Measurements from ENCODE around the gene DRC3. TPM values are rescaled to one million over a fixed set of nuclear protein-coding genes. Genes with fewer than 3 reads are reported as not detected.

The DRC3 gene
- total RNA-seq, 1 donor from 2014 or later = 0.43 TPM

DNA sequence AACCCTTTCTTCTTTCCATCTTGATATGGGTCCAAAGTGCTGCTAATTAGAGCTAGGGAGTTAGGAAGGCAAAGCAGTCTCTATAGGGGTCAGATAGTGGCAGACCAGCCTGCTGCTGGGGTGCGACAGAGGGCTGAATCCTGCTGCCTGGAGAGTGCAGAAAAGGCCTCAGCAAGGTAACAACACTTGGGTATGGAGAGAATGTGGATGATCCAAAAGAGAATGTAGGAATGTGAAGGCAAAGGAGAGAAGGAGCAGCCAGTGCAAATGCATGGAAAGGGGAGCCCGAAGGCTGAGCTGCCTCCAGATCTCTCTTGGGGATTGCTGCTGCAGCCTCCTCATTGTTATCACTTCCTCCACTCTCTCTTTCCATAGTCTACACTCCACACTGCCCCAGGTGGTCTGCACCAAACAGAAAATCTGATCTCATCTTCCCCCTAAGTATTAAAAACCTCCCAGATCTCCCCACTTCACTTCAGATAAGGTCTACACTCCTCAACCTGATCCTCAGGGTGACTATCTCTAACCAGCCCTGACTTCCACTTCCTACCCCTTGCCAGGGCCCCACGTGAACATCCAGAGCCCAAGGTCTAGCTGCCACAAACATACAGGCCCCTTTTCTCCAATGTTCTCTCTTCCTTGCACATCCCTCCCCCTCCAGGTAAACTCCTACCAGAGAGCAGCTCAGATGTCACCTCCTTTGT, 29.2 kb upstream of the DRC3 start:
- Mint-ChIP-seq H3K4me1 (ENCODE audit: low read depth, unreplicated experiment) (peaks cover 50% of the 10 kb centered on the region), H3K9me3 (ENCODE audit: unreplicated experiment) (no peaks in the 10 kb centered on the region), H3K27ac (ENCODE audit: unreplicated experiment) (peak overlapping the region; percentile 1), H3K27me3 (ENCODE audit: low read depth, unreplicated experiment) (no peaks in the 10 kb centered on the region), H3K4me3 (ENCODE audit: unreplicated experiment) (peak overlapping the region; percentile 20), H3K36me3 (ENCODE audit: low read depth, unreplicated experiment) (peaks cover 2% of the 10 kb centered on the region)
- Histone ChIP-seq H3K27ac (ENCODE audit: low read depth, low read length) (peak overlapping the region; percentile 55), H3K9ac (ENCODE audit: low read length) (no peak overlapping the region), H3K27me3 (ENCODE audit: insufficient read depth, low read length) (no peaks in the 10 kb centered on the region), H3K9me3 (ENCODE audit: insufficient read depth, low read depth, low read length) (no peaks in the 10 kb centered on the region), H3K4me2 (ENCODE audit: low read length) (peak overlapping the region; percentile 72), H4K20me1 (ENCODE audit: insufficient read depth, low read length) (peaks cover 4% of the 10 kb centered on the region), H3K4me3 (ENCODE audit: insufficient read depth, low read depth, low read length) (peak overlapping the region; percentile 27), H3K79me2 (ENCODE audit: insufficient read depth, low read length) (peaks cover 62% of the 10 kb centered on the region), H3K4me1 (ENCODE audit: insufficient read depth, low read length) (peaks cover 41% of the 10 kb centered on the region), H2AFZ (ENCODE audit: low read depth, low read length) (no peak overlapping the region), H3K36me3 (ENCODE audit: insufficient read depth, low read length) (no peaks in the 10 kb centered on the region)
- no peak for FAIRE-seq
- TF ChIP-seq, protein P1, sequence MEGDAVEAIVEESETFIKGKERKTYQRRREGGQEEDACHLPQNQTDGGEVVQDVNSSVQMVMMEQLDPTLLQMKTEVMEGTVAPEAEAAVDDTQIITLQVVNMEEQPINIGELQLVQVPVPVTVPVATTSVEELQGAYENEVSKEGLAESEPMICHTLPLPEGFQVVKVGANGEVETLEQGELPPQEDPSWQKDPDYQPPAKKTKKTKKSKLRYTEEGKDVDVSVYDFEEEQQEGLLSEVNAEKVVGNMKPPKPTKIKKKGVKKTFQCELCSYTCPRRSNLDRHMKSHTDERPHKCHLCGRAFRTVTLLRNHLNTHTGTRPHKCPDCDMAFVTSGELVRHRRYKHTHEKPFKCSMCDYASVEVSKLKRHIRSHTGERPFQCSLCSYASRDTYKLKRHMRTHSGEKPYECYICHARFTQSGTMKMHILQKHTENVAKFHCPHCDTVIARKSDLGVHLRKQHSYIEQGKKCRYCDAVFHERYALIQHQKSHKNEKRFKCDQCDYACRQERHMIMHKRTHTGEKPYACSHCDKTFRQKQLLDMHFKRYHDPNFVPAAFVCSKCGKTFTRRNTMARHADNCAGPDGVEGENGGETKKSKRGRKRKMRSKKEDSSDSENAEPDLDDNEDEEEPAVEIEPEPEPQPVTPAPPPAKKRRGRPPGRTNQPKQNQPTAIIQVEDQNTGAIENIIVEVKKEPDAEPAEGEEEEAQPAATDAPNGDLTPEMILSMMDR (IDR thresholded peaks at IDR 0.05; ENCODE audit: insufficient read depth, low read depth, low read length) = no peak
- TF ChIP-seq EZH2 (IDR thresholded peaks at IDR 0.05; ENCODE audit: insufficient read depth, low read length) = no peak
- no peak for DNase-seq (ENCODE audit: low read depth)

DNA sequence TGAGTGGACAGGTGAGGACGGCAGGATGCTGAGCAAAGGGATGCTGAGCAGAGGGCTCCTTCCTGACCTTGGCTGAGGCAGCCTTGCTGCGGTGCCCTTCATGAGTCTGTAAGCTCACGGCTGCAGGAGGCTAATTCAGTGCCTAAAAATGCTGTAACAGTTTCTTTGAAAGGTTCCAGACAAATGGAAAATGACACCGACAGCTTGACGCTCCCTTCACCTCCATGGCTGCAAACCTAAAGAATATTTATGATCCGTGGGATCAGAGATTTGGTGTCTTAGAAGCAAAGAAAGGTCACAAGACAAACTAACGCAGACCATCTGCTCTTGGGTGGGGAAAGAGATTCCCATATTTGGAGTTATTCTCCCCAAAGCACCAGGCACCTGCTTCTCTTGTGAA, 28.4 kb upstream of the DRC3 start:
- H4K20me1 ChIP-seq (ENCODE audit: insufficient read depth, low read length) = peaks cover 12% of the 10 kb centered on the region
- peaks cover 41% of the 10 kb centered on the region for H3K4me1 ChIP-seq (ENCODE audit: insufficient read depth, low read length)
- no peaks in the 10 kb centered on the region for H3K36me3 ChIP-seq (ENCODE audit: insufficient read depth, low read length)
- H3K4me2 ChIP-seq (ENCODE audit: low read length) = no peak overlapping the region
- Mint-ChIP-seq H3K4me3 (ENCODE audit: unreplicated experiment) (no peak overlapping the region), H3K27me3 (ENCODE audit: low read depth, unreplicated experiment) (no peaks in the 10 kb centered on the region), H3K4me1 (ENCODE audit: low read depth, unreplicated experiment) (peaks cover 43% of the 10 kb centered on the region), H3K36me3 (ENCODE audit: low read depth, unreplicated experiment) (peaks cover 2% of the 10 kb centered on the region), H3K27ac (ENCODE audit: unreplicated experiment) (peak overlapping the region; percentile 1), H3K9me3 (ENCODE audit: unreplicated experiment) (no peaks in the 10 kb centered on the region)
- no peak overlapping the region for H3K4me3 ChIP-seq (ENCODE audit: insufficient read depth, low read depth, low read length)
- no peaks in the 10 kb centered on the region for H3K9me3 ChIP-seq (ENCODE audit: insufficient read depth, low read depth, low read length)
- H3K9ac ChIP-seq (ENCODE audit: low read length) = no peak overlapping the region
- FAIRE-seq (no peak), DNase-seq (ENCODE audit: low read depth) (no peak)
- no peaks in the 10 kb centered on the region for H3K27me3 ChIP-seq (ENCODE audit: insufficient read depth, low read length)
- TF ChIP-seq, protein P1 (IDR thresholded peaks at IDR 0.05; ENCODE audit: insufficient read depth, low read depth, low read length) = no peak
- TF ChIP-seq EZH2 (IDR thresholded peaks at IDR 0.05; ENCODE audit: insufficient read depth, low read length) = no peak
- peaks cover 63% of the 10 kb centered on the region for H3K79me2 ChIP-seq (ENCODE audit: insufficient read depth, low read length)
- H2AFZ ChIP-seq (ENCODE audit: low read depth, low read length) = no peak overlapping the region
- no peak overlapping the region for H3K27ac ChIP-seq (ENCODE audit: low read depth, low read length)

DNA sequence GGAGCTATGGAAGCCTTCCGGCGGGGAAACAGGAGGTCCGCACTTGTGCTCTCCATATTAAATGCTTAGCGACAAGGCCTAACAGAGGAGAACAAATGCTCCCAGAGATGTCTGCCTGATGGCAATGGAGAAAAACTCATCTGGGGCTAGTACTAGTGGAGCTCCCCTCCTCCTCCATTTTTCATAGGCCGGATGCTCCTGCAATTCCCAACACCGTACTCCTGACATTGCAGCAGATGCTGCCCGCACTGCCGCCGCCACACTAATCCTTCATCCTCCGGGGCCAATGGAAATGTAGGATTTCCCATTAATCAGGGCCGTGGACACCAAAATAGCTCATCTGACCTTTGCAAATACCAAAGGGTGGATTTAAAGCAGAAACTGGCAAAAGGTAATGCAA, 27.9 kb upstream of the DRC3 start:
- no peak overlapping the region for H3K27ac Mint-ChIP-seq (ENCODE audit: unreplicated experiment)
- no peak for FAIRE-seq
- peaks cover 41% of the 10 kb centered on the region for H3K4me1 ChIP-seq (ENCODE audit: insufficient read depth, low read length)
- H3K9me3 ChIP-seq (ENCODE audit: insufficient read depth, low read depth, low read length) = no peaks in the 10 kb centered on the region
- no peaks in the 10 kb centered on the region for H3K27me3 ChIP-seq (ENCODE audit: insufficient read depth, low read length)
- H3K36me3 Mint-ChIP-seq (ENCODE audit: low read depth, unreplicated experiment) = peaks cover 2% of the 10 kb centered on the region
- no peak overlapping the region for H3K4me2 ChIP-seq (ENCODE audit: low read length)
- H2AFZ ChIP-seq (ENCODE audit: low read depth, low read length) = no peak overlapping the region
- H4K20me1 ChIP-seq (ENCODE audit: insufficient read depth, low read length) = peaks cover 15% of the 10 kb centered on the region
- H3K9ac ChIP-seq (ENCODE audit: low read length) = no peak overlapping the region
- no peaks in the 10 kb centered on the region for H3K27me3 Mint-ChIP-seq (ENCODE audit: low read depth, unreplicated experiment)
- H3K27ac ChIP-seq (ENCODE audit: low read depth, low read length) = no peak overlapping the region
- peaks cover 66% of the 10 kb centered on the region for H3K79me2 ChIP-seq (ENCODE audit: insufficient read depth, low read length)
- TF ChIP-seq, protein P1 (IDR thresholded peaks at IDR 0.05; ENCODE audit: insufficient read depth, low read depth, low read length) = no peak
- TF ChIP-seq EZH2 (IDR thresholded peaks at IDR 0.05; ENCODE audit: insufficient read depth, low read length) = no peak
- no peak overlapping the region for H3K4me3 Mint-ChIP-seq (ENCODE audit: unreplicated experiment)
- DNase-seq (ENCODE audit: low read depth) = no peak
- H3K9me3 Mint-ChIP-seq (ENCODE audit: unreplicated experiment) = no peaks in the 10 kb centered on the region
- peaks cover 39% of the 10 kb centered on the region for H3K4me1 Mint-ChIP-seq (ENCODE audit: low read depth, unreplicated experiment)
- H3K36me3 ChIP-seq (ENCODE audit: insufficient read depth, low read length) = no peaks in the 10 kb centered on the region
- H3K4me3 ChIP-seq (ENCODE audit: insufficient read depth, low read depth, low read length) = no peak overlapping the region
